Testis (tissue), 3 donors: ENCODE data around the gene DMD. TPM values are rescaled to one million over a fixed set of nuclear protein-coding genes. Genes with fewer than 3 reads are reported as not detected.

Experiments used
- DNase-seq: peaks from one replicate; pipeline ENCODE4 v3.0.0-alpha.2; 2019
- H3K27ac ChIP-seq, 2 donors: fragments of 200-600 bp; sonication (generic); one replicate each; pipeline ENCODE4 v1.5.1; 2019
- H3K27me3 ChIP-seq: fragments of 200-600 bp; sonication (generic); one replicate; pipeline ENCODE4 v1.5.1; 2019
- H3K36me3 ChIP-seq: fragments of 200-600 bp; sonication (generic); one replicate; pipeline ENCODE4 v1.5.1; 2017; ENCODE audit warnings: low read depth; ENCODE audit errors: missing control alignments
- H3K4me1 ChIP-seq: fragments of 200-600 bp; sonication (generic); one replicate; pipeline ENCODE4 v1.5.1; 2019
- H3K4me3 ChIP-seq, 2 donors: fragments of 200-600 bp; sonication (generic); one replicate each; pipeline ENCODE4 v1.5.1; 2017 to 2019
- H3K9me3 ChIP-seq: fragments of 200-600 bp; sonication (generic); one replicate; pipeline ENCODE4 v1.5.1; 2017
- POLR2A ChIP-seq: fragments of 450-650 bp; IDR thresholded peaks from one replicate; pipeline ENCODE4 v1.6.1; 2017; ENCODE audit warnings: antibody characterized with exemption, mild to moderate bottlenecking, moderate library complexity
- WGBS, 2 donors: methylation state at CpG; one replicate each; pipeline ENCODE4 v1.1.5; 2018; 5-methylcytosine and 5-hydroxymethylcytosine counted together
- intact Hi-C: fragments of 100-400 bp; cut with DNase I; formaldehyde crosslinking; loops from one replicate; pipeline ENCODE4 v1.15.1; 2023; ENCODE audit warnings: low total_unique reads
- polyA plus RNA-seq: library from polyadenylated mRNA; stranded (reverse); fragments of 350-450 nt; fragmentation: Illumina TruSeq; extraction: RNeasy Lipid Tissue Mini Kit (QIAGEN cat#74804); gene quantifications from one replicate; pipeline ENCODE4 v1.2.3, GENCODE V29; 2014; ENCODE audit warnings: low read depth, low replicate concordance; ENCODE audit not compliant: insufficient read depth
- total RNA-seq, 2 donors: library from RNA; depleted of rRNA; stranded (reverse); fragments of >200 nt; gene quantifications; one replicate each; pipeline ENCODE4 v1.2.3, GENCODE V29; 2016
- TF ChIP-seq, protein P1 (sequence below), 3 experiments: fragments of 450-650 bp in 2 of 3; fragments of 200-600 bp in 1 of 3; sonication (generic) in 1 of 3; IDR thresholded peaks; one replicate each; pipeline ENCODE4 v1.5.1; 2016 to 2019; ENCODE audit warnings: antibody characterized with exemption in 3 of 3, mild to moderate bottlenecking in 2 of 3, moderate library complexity in 1 of 3

The DMD gene
- total and polyA plus RNA-seq, 3 donors from 2014 or later = 11.3 to 34.1 (median 24.2) TPM

DNA sequence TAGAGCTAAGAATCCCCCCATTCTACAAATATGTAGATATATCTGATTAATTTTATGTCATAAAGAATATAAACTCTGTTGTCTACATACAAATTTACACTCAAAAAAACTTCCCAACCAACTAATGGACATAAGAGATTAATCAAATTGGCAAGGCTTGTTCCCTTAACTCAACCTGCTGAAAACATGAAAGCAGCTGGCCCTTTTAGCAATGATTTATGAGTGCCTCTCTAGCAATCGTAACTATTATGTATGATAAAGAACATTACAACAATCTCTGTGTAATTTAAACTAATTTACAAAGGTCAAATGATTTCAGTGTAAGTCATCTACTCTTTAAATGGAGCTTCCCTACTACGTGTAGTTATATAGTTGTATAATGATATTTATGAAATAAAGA lies 2056.4 kb downstream of the DMD start:
- Histone ChIP-seq H3K4me3 (no peak overlapping the region), H3K27ac (no peak overlapping the region), H3K27me3 (no peaks in the 10 kb centered on the region), H3K36me3 (no peaks in the 10 kb centered on the region), H3K9me3 (no peaks in the 10 kb centered on the region), H3K4me1 (no peaks in the 10 kb centered on the region)
- intact Hi-C loops = no loop called here
- no peak for DNase-seq
- TF ChIP-seq, protein P1, sequence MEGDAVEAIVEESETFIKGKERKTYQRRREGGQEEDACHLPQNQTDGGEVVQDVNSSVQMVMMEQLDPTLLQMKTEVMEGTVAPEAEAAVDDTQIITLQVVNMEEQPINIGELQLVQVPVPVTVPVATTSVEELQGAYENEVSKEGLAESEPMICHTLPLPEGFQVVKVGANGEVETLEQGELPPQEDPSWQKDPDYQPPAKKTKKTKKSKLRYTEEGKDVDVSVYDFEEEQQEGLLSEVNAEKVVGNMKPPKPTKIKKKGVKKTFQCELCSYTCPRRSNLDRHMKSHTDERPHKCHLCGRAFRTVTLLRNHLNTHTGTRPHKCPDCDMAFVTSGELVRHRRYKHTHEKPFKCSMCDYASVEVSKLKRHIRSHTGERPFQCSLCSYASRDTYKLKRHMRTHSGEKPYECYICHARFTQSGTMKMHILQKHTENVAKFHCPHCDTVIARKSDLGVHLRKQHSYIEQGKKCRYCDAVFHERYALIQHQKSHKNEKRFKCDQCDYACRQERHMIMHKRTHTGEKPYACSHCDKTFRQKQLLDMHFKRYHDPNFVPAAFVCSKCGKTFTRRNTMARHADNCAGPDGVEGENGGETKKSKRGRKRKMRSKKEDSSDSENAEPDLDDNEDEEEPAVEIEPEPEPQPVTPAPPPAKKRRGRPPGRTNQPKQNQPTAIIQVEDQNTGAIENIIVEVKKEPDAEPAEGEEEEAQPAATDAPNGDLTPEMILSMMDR (IDR thresholded peaks at IDR 0.05) = no peak
- WGBS, 2 donors = 81% methylated on average over 2 of the region's 2 CpGs

DNA sequence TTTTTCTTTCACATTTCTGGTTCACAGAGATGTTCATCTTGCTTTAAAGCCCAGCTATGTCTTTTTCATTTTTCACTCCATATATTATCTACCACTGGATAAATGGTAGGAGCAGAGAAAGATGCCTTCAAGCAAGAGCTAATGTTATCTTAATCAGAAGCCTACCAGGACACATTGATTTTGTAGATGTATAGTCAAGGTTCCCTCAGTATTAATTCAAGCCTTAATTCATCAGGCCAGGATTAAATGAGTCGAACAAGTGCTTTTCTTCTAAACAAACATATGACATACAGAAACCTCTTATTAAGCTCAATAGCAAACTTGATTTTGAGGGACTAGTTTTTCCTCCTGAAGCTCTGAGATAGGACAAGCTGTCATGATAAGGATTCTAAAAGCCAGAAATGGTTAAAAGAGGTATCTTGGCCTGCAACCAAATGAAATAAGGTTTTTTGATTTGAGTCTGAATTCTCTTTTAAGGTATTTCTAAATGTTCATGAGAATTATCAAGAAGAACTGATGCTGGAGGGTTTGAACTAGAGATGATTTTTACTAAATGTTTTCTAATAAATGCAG lies 2057.8 kb downstream of the DMD start:
- no peaks in the 10 kb centered on the region for H3K27me3 ChIP-seq
- no peaks in the 10 kb centered on the region for H3K36me3 ChIP-seq
- no peaks in the 10 kb centered on the region for H3K4me1 ChIP-seq
- intact Hi-C loops = no loop called here
- TF ChIP-seq, protein P1 (IDR thresholded peaks at IDR 0.05) = no peak
- no peak for TF ChIP-seq POLR2A
- H3K4me3 ChIP-seq = no peak overlapping the region
- no peak overlapping the region for H3K27ac ChIP-seq
- 96 to 100% methylated on average over 1 of the region's 1 CpG for WGBS, 2 donors
- no peaks in the 10 kb centered on the region for H3K9me3 ChIP-seq
- no peak for DNase-seq

DNA sequence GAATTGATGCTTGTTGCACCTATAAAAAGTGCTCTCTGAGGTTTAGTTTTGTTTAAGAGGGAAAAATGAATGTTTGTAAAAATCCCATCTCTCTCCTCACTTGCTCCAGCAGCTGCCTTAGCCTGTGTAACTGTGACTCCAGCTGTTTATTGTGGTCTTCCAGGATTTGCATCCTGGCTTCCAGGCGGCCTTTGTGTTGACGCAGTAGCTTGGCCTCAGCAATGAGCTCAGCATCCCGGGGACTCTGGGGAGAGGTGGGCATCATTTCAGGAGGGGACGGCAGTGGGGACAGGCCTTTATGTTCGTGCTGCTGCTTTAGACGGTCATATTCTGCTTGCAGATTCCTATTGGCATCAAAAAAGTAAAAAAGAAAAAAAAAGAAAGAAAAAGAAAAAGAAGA lies 2064.2 kb downstream of the DMD start:
- 91 to 92% methylated on average over 6 of the region's 6 CpGs for WGBS, 2 donors
- H3K4me3 ChIP-seq = no peak overlapping the region
- H3K4me1 ChIP-seq = no peaks in the 10 kb centered on the region
- intact Hi-C loops = no loop called here
- H3K36me3 ChIP-seq = no peaks in the 10 kb centered on the region
- H3K27ac ChIP-seq = no peak overlapping the region
- no peak for DNase-seq
- no peaks in the 10 kb centered on the region for H3K9me3 ChIP-seq
- TF ChIP-seq, protein P1 (IDR thresholded peaks at IDR 0.05) = no peak
- no peaks in the 10 kb centered on the region for H3K27me3 ChIP-seq

- TF ChIP-seq, protein P1 (IDR thresholded peaks at IDR 0.05) = no peak
- TF ChIP-seq POLR2A = no peak
- H3K4me1 ChIP-seq = no peaks in the 10 kb centered on the region
- no peak overlapping the region for H3K27ac ChIP-seq
- H3K36me3 ChIP-seq = no peaks in the 10 kb centered on the region
- no peaks in the 10 kb centered on the region for H3K9me3 ChIP-seq
- H3K27me3 ChIP-seq = no peaks in the 10 kb centered on the region
- H3K4me3 ChIP-seq = no peak overlapping the region
- DNase-seq = no peak
- WGBS, 2 donors = 74 to 85% methylated on average over 5 of the region's 5 CpGs
- intact Hi-C loops = no loop called here
These were observed 2071.4 kb downstream of the DMD start for GRCh38 chrX:31139961-31140360.

- H3K9me3 ChIP-seq = no peaks in the 10 kb centered on the region
- TF ChIP-seq, protein P1 (IDR thresholded peaks at IDR 0.05) = no peak
- TF ChIP-seq POLR2A = no peak
- no peak for DNase-seq
These were observed 2073.2 kb downstream of the DMD start for GRCh38 chrX:31138124-31138523.

More at GRCh38 chrX:31138124-31138523, 2073.2 kb downstream of the DMD start:
- no peak overlapping the region for H3K4me3 ChIP-seq
- H3K36me3 ChIP-seq = no peaks in the 10 kb centered on the region
- no peak overlapping the region for H3K27ac ChIP-seq
- H3K4me1 ChIP-seq = no peaks in the 10 kb centered on the region
- intact Hi-C loops = no loop called here
- no peaks in the 10 kb centered on the region for H3K27me3 ChIP-seq
- WGBS, 2 donors = 93 to 100% methylated on average over 2 of the region's 2 CpGs
